H4 (cell line): Measurements from ENCODE around the gene HAPLN3. TPM values are rescaled to one million over a fixed set of nuclear protein-coding genes. Genes with fewer than 3 reads are reported as not detected.
"Not testable (repeated sequence)": the region's sequence is repeated elsewhere in the genome, so short reads cannot be mapped to it uniquely, and the experiment has no call there.

Experiments
- DNase-seq: peaks from one replicate; pipeline ENCODE4 v3.0.0-alpha.2; 2015; ENCODE audit warnings: low spot score
- total RNA-seq: library from RNA; depleted of rRNA; stranded (reverse); fragments of >200 nt; shearing (Covaris generic); gene quantifications from 2 replicates; pipeline ENCODE4 v1.2.3, GENCODE V29; 2014; rRNA removed

Gene HAPLN3, protein sequence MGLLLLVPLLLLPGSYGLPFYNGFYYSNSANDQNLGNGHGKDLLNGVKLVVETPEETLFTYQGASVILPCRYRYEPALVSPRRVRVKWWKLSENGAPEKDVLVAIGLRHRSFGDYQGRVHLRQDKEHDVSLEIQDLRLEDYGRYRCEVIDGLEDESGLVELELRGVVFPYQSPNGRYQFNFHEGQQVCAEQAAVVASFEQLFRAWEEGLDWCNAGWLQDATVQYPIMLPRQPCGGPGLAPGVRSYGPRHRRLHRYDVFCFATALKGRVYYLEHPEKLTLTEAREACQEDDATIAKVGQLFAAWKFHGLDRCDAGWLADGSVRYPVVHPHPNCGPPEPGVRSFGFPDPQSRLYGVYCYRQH
- 10.9 and 12.6 TPM in 2 replicates for total RNA-seq

DNA sequence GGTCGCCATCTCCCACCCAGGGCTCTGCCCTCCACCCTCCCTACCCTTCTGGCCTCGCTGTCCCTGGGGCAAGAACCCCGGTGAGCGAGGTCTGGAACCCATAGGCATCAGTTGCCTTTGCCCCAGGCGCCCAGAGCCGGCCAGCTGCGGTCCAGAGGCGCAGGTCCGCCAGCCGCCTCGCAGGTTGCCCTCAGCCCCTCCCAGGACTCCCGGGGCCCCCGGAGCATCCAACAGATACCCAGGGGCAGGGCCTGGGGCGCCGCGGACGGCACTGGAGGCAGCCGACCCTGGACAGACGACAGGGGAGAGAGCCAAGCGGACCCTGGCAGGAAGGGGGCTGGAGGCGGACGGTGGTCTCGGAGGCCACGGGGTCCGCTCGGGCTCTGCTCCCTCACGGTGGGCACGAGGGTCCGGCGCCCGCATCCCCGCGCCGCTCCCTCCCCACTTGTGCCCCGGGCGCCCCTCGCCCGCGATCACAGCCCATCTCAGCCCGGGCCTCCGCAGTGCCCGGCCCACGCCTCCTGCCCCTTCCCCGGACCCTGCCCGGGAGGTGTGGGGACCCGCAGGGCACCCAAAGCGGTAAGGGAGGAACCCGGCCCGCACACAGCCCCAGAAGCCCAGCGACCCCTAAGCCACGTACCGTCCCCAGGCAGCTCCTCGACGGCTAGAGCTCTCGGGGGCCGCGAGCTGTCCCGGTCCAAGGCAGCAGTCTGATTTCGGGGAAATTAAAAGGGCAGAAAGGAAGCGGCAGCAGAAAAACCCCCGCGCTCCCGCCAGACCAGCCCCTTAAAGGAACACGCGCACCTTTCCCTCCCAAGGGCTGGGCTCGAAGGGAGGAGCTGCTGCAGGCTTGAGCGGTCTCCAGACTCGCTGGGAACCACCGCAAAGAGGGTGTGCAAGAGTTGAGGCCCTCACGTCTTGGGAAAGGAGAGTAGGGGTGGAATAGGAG, at the start of gene HAPLN3:
HAPLN3 (minus strand) TSS at position 726 of the 949 bp plus-strand sequence. CDS start 8,246 bp downstream, outside the sequence.
- DNase-seq: no peak

DNA sequence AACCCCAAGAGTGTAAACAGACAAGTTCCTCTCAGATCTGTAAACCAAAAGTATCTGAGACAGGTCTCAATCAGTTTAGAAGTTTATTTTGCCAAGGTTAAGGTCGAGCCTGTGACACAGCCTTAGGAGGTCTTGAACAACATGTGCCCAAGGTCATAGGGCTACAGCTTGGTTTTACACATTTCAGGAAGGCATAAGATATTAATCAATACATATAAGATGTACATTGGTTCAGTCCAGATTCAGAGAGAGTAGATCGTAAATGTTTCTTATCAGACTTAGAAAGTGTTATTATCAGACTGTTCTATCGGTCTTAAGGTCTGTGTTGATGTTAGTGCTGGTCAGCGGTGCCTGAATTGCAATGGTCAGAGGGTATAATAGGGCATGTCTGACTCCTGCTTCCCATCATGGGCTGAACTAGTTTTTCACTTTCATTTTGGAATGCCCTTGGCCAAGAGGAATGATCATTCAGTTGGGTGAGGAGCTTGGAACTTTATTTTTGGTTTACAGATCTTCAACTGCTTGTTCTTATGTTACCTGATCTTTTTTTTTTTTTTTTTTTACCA, 44.8 kb upstream of the HAPLN3 start:
- DNase-seq: no peak

DNA sequence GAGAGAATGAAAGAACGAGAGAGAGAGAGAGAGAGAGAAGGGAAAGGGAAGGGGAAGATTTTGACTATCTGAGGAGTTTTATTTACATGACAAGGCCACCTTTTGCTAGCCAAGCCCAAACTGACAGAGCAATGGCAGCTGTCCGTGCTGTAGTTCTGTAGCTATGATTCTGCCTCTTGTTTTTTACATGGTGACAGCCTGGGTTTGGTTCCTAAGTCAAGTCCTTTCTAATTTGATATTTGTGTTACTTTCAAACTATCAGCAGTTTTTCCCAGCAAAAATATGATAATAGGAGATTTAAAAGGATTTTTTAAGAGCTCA, 44.1 kb upstream of the HAPLN3 start:
- DNase-seq: no peak

DNA sequence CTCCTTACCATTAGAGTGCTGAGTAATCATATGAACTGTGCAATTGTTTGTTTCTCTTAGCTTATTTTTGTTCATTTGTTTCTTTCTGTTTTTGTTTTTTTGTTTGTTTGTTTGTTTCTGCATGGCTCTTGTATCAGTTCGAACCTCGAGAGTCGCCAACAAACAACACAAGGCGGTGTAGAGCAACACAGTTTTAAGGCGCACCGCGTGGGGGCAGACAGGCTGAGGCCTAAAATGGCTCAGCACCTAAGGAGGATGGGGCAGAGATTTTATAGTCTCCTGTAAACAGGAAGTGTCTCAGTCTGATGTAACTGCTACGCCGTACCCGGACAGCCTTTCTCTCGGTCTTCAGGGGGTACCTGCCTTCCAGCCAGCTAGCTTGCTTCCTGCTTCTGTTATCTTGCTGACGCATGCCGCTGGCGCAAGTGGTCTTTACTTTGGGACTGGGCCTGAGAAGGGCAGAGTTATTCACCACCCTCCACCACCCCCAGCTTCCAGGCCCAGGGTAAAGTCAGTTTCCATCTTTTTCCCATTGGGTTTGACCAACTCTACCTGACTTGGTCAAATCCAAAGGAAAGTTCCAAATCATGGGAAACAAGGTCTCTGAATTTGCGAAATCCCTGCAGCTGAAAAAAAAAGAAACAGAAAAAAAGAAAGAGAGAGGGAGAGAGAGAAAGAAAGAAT, 43.6 kb upstream of the HAPLN3 start:
- DNase-seq: no peak

DNA sequence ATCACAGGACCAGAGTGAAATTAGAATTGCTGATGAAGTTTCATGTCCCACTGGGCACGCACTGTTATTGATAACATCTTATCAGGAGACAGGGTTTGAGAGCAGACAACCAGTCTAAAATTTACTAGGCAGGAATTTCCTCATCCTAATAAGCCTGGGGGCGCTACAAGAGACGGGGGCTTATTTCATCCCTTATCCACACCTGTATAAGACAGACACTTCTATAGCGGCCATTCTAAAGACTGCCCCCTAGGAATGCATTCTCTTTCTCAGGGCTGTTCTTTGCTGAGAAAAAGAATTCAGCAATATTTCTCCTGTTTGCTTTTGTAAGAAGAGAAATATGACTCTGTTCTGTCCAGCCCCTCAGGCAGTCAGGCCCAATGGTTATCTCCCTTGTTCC, 39.1 kb upstream of the HAPLN3 start:
- not testable (repeated sequence) for DNase-seq

DNA sequence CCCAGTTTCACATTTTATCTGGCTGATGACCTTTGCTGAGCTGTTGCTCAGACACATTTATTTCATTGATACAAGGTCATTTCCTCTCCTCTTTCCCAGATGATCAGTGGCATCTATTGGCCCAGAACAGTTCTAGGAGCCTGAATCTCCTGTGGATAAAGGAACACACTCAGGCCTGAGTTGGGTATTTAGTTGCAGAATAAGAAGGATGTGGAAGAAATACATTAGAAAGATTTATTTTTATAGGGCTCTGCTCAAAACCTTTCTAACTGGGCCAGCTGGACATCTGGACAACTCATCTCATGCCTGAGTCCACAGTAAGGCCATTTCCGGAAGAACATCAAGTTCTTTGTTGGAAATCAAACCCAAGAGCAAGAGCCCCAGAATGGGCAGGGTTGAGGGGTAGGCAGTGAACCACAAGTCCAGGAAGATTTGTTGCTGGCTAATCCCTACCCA, 37.6 kb upstream of the HAPLN3 start:
- DNase-seq: no peak

DNA sequence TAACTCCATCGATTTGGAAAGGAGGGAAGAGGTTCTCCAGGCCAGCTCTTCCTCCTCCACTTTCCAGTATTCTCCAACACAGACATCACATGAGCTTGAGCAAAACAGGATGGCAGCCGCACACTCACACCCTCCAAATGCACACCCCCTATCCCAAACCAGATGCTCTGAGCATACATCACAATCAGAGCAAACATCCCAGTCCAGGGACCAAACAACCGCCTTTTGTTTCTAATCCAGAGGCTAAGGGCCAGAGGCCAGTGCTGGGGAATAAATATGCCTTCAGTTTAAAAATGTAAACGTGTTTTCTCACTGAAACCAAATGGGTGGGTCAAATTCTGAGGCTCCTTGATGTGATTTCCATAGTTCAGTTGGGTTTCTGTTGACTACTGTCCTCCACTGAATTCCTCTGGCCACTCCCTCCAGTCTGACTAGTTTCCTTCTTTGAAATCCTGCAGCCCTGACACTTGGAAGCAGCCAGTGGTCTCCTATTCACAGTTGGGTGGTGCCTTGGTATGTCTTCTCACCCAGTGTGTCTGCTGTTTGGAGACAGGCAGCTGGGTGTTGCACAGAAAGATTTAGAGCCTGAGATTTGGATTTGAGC, 37.0 kb upstream of the HAPLN3 start:
- no peak for DNase-seq

DNA sequence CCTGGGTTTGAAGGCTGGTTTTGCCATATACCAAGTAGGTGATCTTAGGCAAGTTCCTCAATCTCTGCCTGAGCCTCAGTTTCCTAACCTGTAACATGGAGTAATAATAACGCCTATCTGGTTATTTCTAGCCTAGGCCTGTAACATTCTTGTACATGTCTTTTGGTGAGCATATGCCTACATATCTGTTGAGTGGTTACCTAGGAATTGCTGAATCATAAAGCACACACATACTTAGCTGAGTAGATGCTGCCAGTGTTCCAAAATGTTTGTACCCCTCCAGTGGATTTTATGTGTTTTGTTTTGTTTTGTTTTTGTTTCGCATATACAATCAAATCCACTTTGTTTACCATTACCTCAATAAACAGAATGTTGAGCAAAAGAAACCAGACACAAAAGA, 35.2 kb upstream of the HAPLN3 start:
- no peak for DNase-seq

DNA sequence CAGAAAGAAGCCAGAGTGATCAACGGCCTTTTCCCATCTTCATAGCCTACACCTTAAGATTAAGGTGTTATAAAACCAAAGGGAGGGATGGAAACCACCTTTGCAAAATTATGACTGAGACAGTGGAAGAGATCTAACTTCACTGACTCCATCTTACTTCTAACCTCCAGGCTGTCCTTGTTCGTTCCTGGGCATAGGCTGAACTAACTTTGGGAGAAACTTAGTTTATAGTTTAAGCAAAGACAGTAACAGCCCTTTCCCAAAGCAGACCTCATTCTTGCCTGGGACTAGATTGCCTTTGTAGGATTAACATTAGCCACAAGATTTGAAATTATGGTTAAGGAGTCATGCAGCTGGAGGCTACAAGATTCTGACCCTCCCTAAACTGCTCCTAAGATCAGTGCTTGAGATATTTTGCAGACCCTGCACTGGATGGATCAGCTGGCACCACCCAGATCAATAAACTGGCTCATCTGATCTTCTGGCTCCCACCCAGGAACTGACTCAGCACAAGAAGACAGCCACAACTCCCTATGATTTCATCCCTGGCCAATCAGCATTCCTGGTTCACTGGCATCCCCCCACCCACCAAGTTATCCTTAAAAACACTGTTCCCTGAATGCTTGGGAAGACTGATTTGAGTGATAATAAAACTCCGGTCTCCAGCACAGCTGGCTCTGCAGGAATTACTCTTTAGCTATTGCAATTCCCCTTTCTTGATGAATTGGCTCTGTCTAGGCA, 34.2 kb upstream of the HAPLN3 start:
- not testable (repeated sequence) for DNase-seq

DNA sequence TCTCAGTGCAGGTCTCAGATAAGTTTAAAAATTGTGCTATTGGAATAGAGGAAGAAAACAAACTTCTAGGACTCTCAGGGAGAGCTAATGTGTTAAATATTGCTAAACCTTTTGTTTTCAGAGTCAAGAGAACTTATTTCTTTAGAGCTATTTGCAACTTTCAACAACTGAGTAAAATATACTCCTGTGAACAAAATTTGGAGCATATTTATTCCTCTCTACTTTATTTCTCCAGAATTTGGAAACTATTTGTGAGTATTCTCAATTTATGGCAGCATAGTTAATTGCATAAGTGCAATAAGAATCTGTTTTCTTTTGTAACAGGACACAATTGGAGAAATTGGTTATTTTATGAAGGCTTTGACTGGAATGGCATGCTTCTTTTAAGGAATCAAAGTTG, 32.8 kb upstream of the HAPLN3 start:
- not testable (repeated sequence) for DNase-seq

DNA sequence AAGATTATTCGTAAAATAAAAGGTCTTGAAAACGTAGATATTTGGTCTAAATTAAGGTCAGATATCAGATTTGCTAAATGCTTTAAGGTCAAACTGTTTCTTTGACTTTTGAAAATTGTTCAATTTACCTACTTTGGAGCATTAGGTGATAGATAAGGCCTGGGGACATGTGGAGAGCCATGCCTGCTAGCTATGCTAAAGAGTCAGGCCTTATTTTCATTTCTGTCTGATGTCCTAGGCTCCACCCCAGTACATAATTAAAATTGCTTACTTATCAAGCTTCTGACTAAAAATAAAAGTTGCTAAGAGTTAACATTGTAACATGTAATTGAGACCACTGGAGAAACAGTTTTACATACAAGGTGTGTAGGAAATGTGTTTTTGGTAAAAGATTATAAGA, 30.3 kb upstream of the HAPLN3 start:
- not testable (repeated sequence) for DNase-seq

DNA sequence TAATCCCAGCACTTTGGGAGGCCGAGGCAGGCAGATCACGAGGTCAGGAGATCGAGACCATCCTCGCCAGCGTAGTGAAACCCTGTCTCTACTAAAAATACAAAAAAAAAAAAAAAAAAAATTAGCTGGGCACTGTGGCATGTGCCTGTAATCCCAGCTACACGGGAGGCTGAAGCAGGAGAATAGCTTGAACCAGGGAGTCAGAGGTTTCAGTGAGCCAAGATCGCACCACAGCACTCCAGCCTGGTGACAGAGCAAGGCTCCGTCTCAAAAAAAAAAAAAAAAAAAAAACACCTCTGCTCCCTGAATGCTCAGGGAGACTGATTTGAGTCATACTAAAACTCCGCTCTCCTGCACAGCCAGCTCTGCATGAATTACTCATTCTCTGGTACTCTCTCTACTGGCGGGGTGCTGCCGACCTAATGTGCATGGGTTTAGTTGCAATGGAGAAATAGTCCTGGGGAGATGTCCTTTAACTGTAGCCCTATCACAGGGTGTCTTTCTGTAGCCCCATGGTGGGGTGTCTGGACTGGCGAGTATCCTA, 25.6 kb upstream of the HAPLN3 start:
- peak; percentile 60 for DNase-seq

DNA sequence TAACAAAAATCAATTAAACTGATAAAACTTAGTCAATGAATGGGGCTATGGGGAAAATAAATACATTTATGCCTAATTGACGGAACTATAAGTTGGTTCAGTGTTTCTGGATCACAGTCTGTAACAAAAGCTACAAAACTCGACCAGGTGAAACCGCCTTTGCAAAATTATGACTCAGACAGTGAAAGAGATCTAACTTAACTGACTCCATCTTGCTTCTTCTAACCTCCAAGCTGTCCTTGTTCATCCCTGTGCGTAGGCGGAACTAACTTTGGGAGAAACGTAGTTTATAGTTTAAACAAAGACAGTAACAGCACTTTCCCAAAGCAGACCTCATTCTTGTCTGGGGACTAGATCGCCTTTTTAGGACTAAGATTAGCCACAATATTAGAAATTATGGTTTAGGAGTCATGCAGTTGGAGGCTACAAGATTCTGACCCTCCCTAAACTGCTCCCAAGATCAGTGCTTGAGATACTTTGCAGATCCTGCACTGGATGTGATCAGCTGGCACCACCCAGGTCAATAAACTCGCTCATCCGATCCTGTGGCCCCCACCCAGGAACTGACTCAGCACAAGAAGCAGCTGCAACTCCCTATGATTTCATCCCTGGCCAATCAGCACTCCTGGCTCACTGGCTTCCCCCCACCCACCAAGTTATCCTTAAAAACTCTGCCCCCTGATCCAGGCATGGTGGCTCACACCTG, 25.0 kb upstream of the HAPLN3 start:
- peak; percentile 67 for DNase-seq

DNA sequence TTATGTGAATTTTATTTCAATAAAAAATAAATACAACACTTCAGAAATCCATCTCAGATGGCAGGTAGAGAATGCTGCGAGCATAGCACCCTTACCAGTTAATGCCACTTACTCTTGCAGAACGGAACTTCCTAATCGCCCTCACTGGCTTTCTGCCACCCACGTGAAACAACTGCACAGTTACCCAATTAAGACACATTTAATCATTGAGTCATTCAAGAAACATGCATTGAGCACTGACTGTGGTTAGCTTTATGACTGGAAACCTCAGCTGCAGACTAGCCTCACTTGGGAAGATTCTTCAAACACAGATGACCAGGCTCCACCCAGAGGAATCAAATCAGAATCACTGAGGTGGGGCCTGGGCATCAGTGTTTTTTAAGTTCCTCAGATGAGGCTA, 23.4 kb upstream of the HAPLN3 start:
- DNase-seq: peak; percentile 99

DNA sequence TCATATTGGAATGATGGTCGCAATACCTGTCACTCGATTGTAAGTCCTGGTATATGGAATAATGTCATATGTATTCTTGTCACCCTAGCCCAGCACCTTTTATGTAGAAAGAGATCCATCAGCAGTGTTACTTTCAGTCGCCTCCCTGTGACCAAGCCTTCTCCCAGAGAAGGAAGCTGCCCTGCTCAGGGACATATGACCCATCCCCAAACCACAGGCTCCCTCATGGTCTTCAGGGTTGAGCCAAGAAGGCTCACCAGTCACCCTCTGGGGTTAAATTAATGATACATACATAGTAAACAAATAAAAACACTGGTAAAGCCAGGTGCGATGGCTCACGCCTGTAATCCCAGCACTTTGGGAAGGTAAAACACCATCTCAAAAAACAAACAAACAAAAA, 22.4 kb upstream of the HAPLN3 start:
- no peak for DNase-seq

DNA sequence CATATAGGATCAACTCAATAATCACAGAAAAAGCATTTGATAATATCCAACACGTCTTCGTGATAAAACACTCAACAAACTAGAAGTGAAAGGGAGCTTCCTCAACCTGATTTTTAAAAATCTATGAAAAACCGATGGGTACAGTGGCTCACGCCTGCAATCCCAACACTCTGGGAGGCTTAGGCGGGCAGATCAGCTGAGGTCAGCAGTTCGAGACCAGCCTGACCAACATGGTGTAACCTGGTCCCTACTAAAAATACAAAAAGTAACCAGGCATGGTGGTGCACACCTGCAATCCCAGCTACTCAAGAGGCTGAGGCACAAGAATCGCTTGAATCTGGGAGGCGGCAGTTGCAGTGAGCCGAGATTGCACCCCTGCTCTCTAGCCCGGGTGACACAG, 20.0 kb upstream of the HAPLN3 start:
- no peak for DNase-seq

DNA sequence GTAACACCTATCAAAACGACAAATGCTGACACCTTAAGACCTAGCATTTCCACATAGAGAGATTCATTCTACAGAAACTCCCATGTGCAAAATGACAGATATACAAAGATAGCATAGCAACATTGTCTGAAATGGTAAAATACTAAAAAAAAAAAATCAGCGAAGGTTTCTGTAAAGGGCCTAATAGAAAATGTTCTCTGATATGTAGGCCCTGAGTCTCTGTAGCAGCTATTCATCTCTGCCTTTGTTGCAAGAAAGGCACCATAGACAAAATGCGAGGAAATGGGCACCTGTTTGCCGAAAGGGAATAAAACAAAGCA, 18.5 kb upstream of the HAPLN3 start:
- DNase-seq: no peak

DNA sequence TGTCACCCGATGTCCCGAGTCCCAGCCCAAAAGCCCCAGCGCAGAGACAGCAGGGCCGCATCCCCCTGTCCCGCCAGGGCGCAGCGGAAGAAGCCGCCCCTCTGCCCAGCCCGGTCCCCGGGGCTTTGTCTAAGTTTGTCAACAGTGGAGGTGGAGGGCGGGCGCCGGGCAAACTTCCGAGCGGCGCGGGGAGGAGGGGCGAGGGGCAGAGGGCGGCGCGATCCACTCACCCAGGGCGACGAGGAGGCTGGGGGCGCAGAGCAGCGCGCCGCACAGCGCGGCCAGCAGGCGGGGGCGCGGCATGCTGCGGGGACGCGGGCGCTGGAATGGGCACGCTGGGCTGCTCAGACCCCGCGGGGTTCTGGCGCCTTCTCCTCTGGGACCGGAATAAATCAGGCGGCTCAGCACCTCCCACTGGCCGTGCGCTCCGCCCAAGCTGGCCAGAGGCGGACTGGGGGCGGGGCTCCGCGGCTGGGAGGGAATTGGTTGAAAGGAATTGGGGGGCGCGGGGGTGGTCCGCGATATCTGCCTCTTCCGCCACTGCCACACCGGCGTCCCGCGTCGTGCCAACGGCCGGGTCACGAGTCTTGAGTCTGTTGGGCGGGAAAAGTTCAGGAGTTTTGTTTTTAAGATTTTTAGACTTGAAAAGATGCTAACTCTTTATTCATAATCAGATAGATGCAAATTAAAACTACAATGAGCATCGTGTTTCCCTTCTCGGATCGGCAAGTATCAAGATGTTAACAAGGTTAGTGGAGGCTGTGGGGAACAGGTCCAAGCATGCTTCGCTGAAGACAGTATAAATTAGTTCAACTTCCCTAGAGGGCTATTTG, 17.9 kb upstream of the HAPLN3 start, which contains the start of gene MFGE8:
MFGE8 (minus strand) TSS at position 363 of the 833 bp plus-strand sequence; CDS start at position 303, 60 bp downstream.
- DNase-seq: peak; percentile 48

DNA sequence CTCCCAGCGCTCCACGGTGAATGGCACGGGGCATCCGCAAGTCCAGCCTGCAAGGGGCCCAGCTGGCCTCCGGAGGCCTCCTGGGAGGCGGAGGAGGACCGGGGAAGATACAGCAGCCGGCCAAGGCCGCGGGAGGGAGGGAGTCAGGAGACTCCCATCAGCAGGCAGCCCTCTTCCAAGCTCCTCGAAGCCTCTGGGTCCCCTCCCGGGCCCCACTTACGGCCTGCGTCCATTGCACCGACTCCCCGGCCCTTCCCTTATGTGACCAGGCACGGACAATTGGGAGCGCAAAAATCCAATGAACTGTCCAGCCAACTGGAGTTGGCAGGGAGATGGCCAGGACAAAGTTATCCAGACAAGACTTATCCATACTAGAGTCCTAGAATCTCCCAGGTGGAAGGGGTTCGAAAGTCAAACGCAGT, 17.2 kb upstream of the HAPLN3 start:
- DNase-seq: no peak
